NCI-H510A (cell line): ENCODE results near the gene XIRP2.

Experiments
- DNase-seq: peaks from one replicate; lab custom pipeline; 2025; lab: John Stamatoyannopoulos, UW

XIRP2 gene

GRCh38 chr2:166888180-166888579 is at the start of gene XIRP2:
TSS of gene XIRP2 (plus strand) at chr2:166888480. CDS start at chr2:166903483, 15,003 bp downstream.
- DNase-seq: no peak

- no peak for DNase-seq
Observed at GRCh38 chr2:166841152-166841551, 47.1 kb upstream of the XIRP2 start.

GRCh38 chr2:166841679-166842078 is 46.6 kb upstream of the XIRP2 start:
- DNase-seq: no peak

- no peak for DNase-seq
Observed at GRCh38 chr2:166844111-166844510, 44.2 kb upstream of the XIRP2 start.

GRCh38 chr2:166862468-166863132 is 25.7 kb upstream of the XIRP2 start:
- DNase-seq: no peak

- no peak for DNase-seq
Observed at GRCh38 chr2:166867874-166868514, 20.3 kb upstream of the XIRP2 start.

GRCh38 chr2:166870346-166870745 is 17.9 kb upstream of the XIRP2 start:
- no peak for DNase-seq

- no peak for DNase-seq
Observed at GRCh38 chr2:166881177-166881576, 7.1 kb upstream of the XIRP2 start.

- DNase-seq: no peak
Observed at GRCh38 chr2:166882851-166883250, 5.4 kb upstream of the XIRP2 start.

- DNase-seq: no peak
Observed at GRCh38 chr2:166891727-166892126, 3.4 kb downstream of the XIRP2 start.

- DNase-seq: no peak
Observed at GRCh38 chr2:166892397-166892796, 4.1 kb downstream of the XIRP2 start.

GRCh38 chr2:166895243-166895642 is 7.0 kb downstream of the XIRP2 start:
- DNase-seq: no peak

- no peak for DNase-seq
Observed at GRCh38 chr2:166897666-166898065, 9.4 kb downstream of the XIRP2 start.

- DNase-seq: no peak
Observed at GRCh38 chr2:166899676-166900075, 11.4 kb downstream of the XIRP2 start.

- DNase-seq: no peak
Observed at GRCh38 chr2:166900700-166901099, 12.4 kb downstream of the XIRP2 start.

- no peak for DNase-seq
Observed at GRCh38 chr2:166901336-166901735, 13.1 kb downstream of the XIRP2 start.

GRCh38 chr2:166916987-166917386 is 28.7 kb downstream of the XIRP2 start:
- no peak for DNase-seq

GRCh38 chr2:166917415-166917814 is 29.1 kb downstream of the XIRP2 start:
- DNase-seq: no peak

- no peak for DNase-seq
Observed at GRCh38 chr2:166921261-166921896, 33.1 kb downstream of the XIRP2 start.

GRCh38 chr2:166924967-166925366 is 36.7 kb downstream of the XIRP2 start:
- no peak for DNase-seq

- no peak for DNase-seq
Observed at GRCh38 chr2:166926657-166927056, 38.4 kb downstream of the XIRP2 start.

GRCh38 chr2:166932032-166932431 is 43.8 kb downstream of the XIRP2 start:
- DNase-seq: no peak

- no peak for DNase-seq
Observed at GRCh38 chr2:166934817-166935216, 46.5 kb downstream of the XIRP2 start.
